T-cell (primary cell): ENCODE measurements around the gene SPOCD1. TPM values are rescaled to one million over a fixed set of nuclear protein-coding genes. Genes with fewer than 3 reads are reported as not detected.

Source experiments
- ATAC-seq, 4 experiments: fragments of 200-7000 bp in 3 of 4; fragments of 150-1000 bp in 1 of 4; cut with Tn5 transposase; replicated peaks in 1 of 4; 1 replicate in 3 of 4; 2 replicates in 1 of 4; pipeline ENCODE4 v1.10.0; 2021; ENCODE audit warnings: moderate library complexity in 3 of 4, mild to moderate bottlenecking in 2 of 4, moderate number of reproducible peaks in 1 of 4
- CTCF ChIA-PET, 2 donors: fragments of 300-600 bp; sonication (Branson Sonifier 250); formaldehyde crosslinking; loops; one replicate each; lab custom pipeline; 2022; ENCODE audit warnings: antibody characterized with exemption in 2 of 2; lab: Charles Lee
- POLR2A ChIA-PET, 2 donors: fragments of 300-600 bp; sonication (Branson Sonifier 250); formaldehyde crosslinking; loops; one replicate each; lab custom pipeline; 2022; ENCODE audit warnings: antibody characterized with exemption in 2 of 2; lab: Charles Lee
- DNase-seq, 35 experiments: peaks; one replicate each; pipeline versions ENCODE4 v3.0.0 to v3.0.0-alpha.2; 2013 to 2023
- H3K27ac ChIP-seq: one replicate; pipeline ENCODE4 v1.5.1; 2013; ENCODE audit warnings: low read length
- H3K27me3 ChIP-seq, 2 experiments: replicated peaks in 1 of 2; 1 replicate in 1 of 2; 2 replicates in 1 of 2; pipeline versions ENCODE4 v1.6.1 to v1.7.0; 2013; ENCODE audit warnings: low read length in 1 of 2, mixed read lengths in 1 of 2; ENCODE audit not compliant: control insufficient read depth in 2 of 2, insufficient read depth in 2 of 2; ENCODE audit errors: extremely low read depth in 1 of 2
- H3K36me3 ChIP-seq, 2 donors: 1 replicate in 1 of 2; 2 replicates in 1 of 2; pipeline versions ENCODE4 v1.6.1 to v1.7.0; 2013; ENCODE audit warnings: low read length in 1 of 2; ENCODE audit not compliant: control insufficient read depth in 2 of 2, insufficient read depth in 1 of 2; ENCODE audit errors: extremely low read depth in 1 of 2
- H3K4me1 ChIP-seq, 2 experiments: 1 replicate in 1 of 2; 2 replicates in 1 of 2; pipeline versions ENCODE4 v1.6.1 to v1.7.0; 2013; ENCODE audit warnings: low read length in 2 of 2, mixed read lengths in 1 of 2; ENCODE audit not compliant: insufficient read depth in 2 of 2, control insufficient read depth in 1 of 2; ENCODE audit errors: extremely low read depth in 1 of 2
- H3K4me3 ChIP-seq, 2 donors: 1 replicate in 1 of 2; 2 replicates in 1 of 2; pipeline versions ENCODE4 v1.5.1 to v1.7.0; 2013; ENCODE audit warnings: mild to moderate bottlenecking in 2 of 2, low read length in 1 of 2, moderate library complexity in 1 of 2; ENCODE audit not compliant: control insufficient read depth in 1 of 2; ENCODE audit errors: extremely low read depth in 1 of 2
- H3K9me3 ChIP-seq: 2 replicates; pipeline ENCODE4 v1.7.0; 2013
- H3K27ac Mint-ChIP-seq, 2 donors: one replicate each; pipeline ENCODE4 v1.8.0; 2020 to 2021; ENCODE audit warnings: mild to moderate bottlenecking in 2 of 2, mixed read lengths in 2 of 2
- H3K27me3 Mint-ChIP-seq, 2 donors: one replicate each; pipeline ENCODE4 v1.8.0; 2021 to 2022; ENCODE audit warnings: mixed read lengths in 2 of 2
- H3K36me3 Mint-ChIP-seq: one replicate; pipeline ENCODE4 v1.8.0; 2021; ENCODE audit warnings: mixed read lengths
- H3K4me1 Mint-ChIP-seq, 3 donors: one replicate each; pipeline ENCODE4 v1.8.0; 2020 to 2022; ENCODE audit warnings: mixed read lengths in 3 of 3, mild to moderate bottlenecking in 1 of 3
- H3K4me3 Mint-ChIP-seq, 3 donors: one replicate each; pipeline ENCODE4 v1.8.0; 2020 to 2022; ENCODE audit warnings: mild to moderate bottlenecking in 3 of 3, mixed read lengths in 3 of 3, moderate library complexity in 3 of 3
- H3K9me3 Mint-ChIP-seq, 3 donors: one replicate each; pipeline ENCODE4 v1.8.0; 2020 to 2022; ENCODE audit warnings: mixed read lengths in 3 of 3
- WGBS: methylation state at CpG from one replicate; pipeline ENCODE4 v1.1.5; 2013; ENCODE audit warnings: missing lambda C conversion rate; ENCODE audit not compliant: insufficient coverage; 5-methylcytosine and 5-hydroxymethylcytosine counted together
- total RNA-seq, 35 experiments: library from RNA in 6 of 35; stranded (reverse) in 6 of 35; fragments of 120-200 nt in 1 of 35; gene quantifications; one replicate each; pipeline versions ENCODE4 v1.2.1 to v1.2.4 and lab custom pipeline; 2013 to 2026

Gene SPOCD1
- total RNA-seq, 5 donors from 2014 or later (not counting 1 experiment from before 2014, with no cell fraction given), result not detected

DNA sequence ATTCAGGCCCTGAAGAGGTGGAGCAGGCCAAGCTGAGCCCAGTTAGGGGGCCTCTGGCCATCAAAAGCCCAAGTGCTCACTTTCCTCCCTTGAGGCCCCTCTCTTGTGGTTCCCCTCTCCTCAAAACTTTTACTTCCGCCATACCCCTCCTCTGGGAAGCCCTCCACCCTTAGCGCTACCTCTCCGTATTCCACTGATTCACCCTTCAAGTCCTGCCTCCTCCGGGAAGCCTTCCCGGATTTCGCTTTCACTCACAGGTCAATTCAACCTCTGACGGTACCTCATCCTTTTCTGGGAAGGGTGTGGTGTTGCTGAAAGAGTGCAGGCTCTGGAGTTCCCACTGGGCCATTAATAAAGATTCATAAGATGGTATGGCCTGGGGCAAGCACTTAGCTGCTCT lies 19.1 kb downstream of the SPOCD1 start:
- DNase-seq, result no peak
- Histone ChIP-seq H3K4me3 (no peak overlapping the region), H3K36me3 (no peaks in the 10 kb centered on the region), H3K9me3 (no peaks in the 10 kb centered on the region), H3K27ac (no peak overlapping the region), H3K27me3 (peaks cover 0 to 43% of the 10 kb centered on the region in 2 experiments), H3K4me1 (no peaks in the 10 kb centered on the region)
- Mint-ChIP-seq H3K9me3 (no peaks in the 10 kb centered on the region), H3K4me3 (no peak overlapping the region), H3K36me3 (no peaks in the 10 kb centered on the region), H3K27me3 (peaks cover 4 to 18% of the 10 kb centered on the region in 2 donors), H3K27ac (no peak overlapping the region), H3K4me1 (no peaks in the 10 kb centered on the region)
- ATAC-seq, result no peak
- WGBS, result no CpG with 5 or more reads among the region's 7 CpGs
- ChIA-PET POLR2A (no interaction called here), CTCF (interaction anchor here in 1 of 2 donors (0.6 kb wide), 1 partner anchor 847 kb away, joined by 4 read pairs; no protein-coding TSS in a partner anchor)

DNA sequence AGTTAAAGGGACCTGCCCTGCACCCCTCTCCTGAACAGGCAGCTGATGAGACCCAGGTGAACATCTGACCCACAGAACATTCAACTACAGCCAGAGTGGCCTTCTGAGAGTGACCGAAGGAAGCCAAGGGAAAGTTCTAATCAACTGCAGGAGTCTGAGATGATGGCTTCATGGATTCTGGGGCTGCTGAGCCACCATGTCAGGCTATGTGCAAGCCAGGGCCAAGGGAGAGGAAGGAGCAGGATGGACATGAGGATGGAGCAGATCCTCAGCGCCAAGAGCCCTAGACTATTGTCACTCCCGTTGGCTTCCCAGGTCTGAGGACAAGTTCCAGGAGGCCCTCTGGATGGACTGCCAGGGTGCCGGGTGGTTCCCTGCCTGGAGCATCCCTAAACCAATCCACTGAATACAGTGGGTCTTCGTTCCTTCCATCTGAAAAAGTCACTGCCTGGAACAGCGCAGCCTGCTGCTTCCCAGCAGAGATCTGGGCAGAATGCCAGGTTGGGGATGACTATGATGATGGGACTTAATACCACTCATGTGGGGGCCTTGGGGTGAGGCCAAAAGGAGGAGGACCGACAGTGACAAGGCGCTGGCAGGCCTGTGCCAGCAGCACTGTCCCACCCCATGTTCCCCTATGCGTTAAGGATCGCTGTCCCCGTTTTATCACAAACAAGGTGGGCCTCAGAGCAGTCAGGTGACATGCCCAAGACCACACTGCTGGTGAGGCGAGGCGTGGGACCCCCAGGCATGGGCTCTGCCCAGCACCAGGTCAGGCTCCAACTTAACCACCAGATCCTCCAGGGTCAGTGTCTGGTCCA lies 19.8 kb downstream of the SPOCD1 start:
- whole genome bisulfite sequencing, result 92% methylated on average over 6 of the region's 13 CpGs
- H3K36me3 ChIP-seq, result no peaks in the 10 kb centered on the region
- DNase-seq, result no peak
- no peaks in the 10 kb centered on the region for H3K4me1 ChIP-seq
- no peak overlapping the region for H3K27ac ChIP-seq
- Mint-ChIP-seq H3K36me3 (no peaks in the 10 kb centered on the region), H3K27me3 (peaks cover 4 to 18% of the 10 kb centered on the region in 2 donors), H3K4me3 (no peak overlapping the region), H3K9me3 (no peaks in the 10 kb centered on the region), H3K27ac (no peak overlapping the region), H3K4me1 (no peaks in the 10 kb centered on the region)
- CTCF ChIA-PET, result no interaction called here
- no peaks in the 10 kb centered on the region for H3K9me3 ChIP-seq
- ATAC-seq, result no peak
- no peak overlapping the region for H3K4me3 ChIP-seq
- peaks cover 0 to 47% of the 10 kb centered on the region in 2 experiments for H3K27me3 ChIP-seq
- POLR2A ChIA-PET, result no interaction called here

DNA sequence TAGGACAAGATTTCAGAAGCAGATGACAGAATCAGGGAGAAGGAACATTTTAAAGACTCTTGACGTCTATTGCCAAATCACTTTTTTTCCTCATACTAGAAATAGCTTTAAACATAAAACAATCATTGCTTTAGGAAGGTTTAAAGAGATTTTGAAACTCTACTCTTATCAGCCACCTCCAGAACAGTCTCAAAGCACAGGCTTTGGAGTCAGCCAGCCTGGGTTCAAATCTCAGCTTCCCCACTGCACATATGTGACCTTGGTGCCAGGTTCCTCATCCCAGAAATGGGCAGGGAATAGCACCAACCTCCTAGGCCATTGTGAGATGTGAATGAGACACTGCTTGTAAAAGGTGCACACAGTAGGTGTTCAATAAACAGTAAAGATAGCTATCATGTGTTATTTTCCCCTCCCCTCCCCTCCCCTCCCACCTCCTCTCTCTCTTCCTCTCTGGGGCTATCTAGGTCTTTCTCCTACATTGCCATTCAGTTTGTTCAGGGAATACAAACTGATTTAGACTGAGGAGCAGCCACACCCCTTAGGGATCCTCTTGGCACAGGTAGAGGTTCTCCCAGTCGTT lies 20.6 kb downstream of the SPOCD1 start:
- POLR2A ChIA-PET, result no interaction called here
- Histone ChIP-seq H3K9me3 (no peaks in the 10 kb centered on the region), H3K36me3 (no peaks in the 10 kb centered on the region), H3K27me3 (peaks cover 0 to 45% of the 10 kb centered on the region in 2 experiments), H3K4me3 (no peak overlapping the region), H3K4me1 (no peaks in the 10 kb centered on the region), H3K27ac (no peak overlapping the region)
- ATAC-seq, result no peak
- 63% methylated on average over 1 of the region's 2 CpGs for WGBS
- CTCF ChIA-PET, result interaction anchor here in 1 of 2 donors (0.7 kb wide), 1 partner anchor 611 kb away, joined by 5 read pairs; no protein-coding TSS in a partner anchor
- peaks cover 4 to 14% of the 10 kb centered on the region in 2 donors for H3K27me3 Mint-ChIP-seq
- H3K4me3 Mint-ChIP-seq, result no peak overlapping the region
- H3K4me1 Mint-ChIP-seq, result no peaks in the 10 kb centered on the region
- DNase-seq, result no peak
- no peaks in the 10 kb centered on the region for H3K9me3 Mint-ChIP-seq
- H3K27ac Mint-ChIP-seq, result no peak overlapping the region
- no peaks in the 10 kb centered on the region for H3K36me3 Mint-ChIP-seq

DNA sequence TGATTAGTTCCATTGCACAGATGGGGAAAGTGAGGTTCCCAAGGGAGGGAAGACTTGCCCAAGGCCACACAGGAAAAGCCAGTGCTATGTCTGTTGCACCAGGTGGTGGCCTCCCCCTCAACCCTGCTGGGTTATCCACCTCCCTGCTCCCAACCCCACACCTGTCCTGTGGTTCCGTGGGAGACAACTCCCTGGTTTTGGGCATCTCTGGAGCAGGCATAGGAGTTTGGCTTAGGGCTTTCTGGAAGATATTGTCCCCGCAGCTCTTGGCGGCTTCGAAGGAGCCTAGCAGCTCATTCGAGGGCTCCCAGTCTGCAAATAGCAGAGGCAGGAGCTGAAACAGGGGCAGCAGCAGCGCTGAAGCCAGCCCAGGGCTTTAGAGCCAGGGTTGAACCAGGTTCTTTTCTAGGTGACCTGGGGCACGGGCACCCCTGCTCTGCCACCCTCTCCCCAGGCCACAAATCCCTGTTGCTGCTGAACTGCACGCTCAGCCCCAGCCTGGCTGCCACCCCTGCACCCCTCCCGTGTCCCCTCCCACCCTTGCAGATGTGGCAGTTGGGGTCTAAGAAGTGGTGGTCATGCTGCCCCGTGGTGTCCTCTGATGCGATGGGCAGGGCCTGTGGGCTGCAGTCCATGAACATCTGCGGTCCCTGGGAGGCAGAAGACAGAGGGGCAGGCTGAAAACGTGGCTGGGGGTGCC lies 22.1 kb downstream of the SPOCD1 start:
- ChIA-PET POLR2A (no interaction called here), CTCF (no interaction called here)
- Histone ChIP-seq H3K4me1 (peaks cover 0 to 9% of the 10 kb centered on the region in 2 experiments), H3K36me3 (no peaks in the 10 kb centered on the region), H3K9me3 (no peaks in the 10 kb centered on the region), H3K27me3 (peaks cover 0 to 33% of the 10 kb centered on the region in 2 experiments), H3K4me3 (no peak overlapping the region), H3K27ac (no peak overlapping the region)
- no peak for ATAC-seq
- H3K9me3 Mint-ChIP-seq, result no peaks in the 10 kb centered on the region
- 85% methylated on average over 5 of the region's 13 CpGs for WGBS
- no peaks in the 10 kb centered on the region for H3K36me3 Mint-ChIP-seq
- no peak overlapping the region for H3K27ac Mint-ChIP-seq
- peaks cover 5 to 10% (median 7%) of the 10 kb centered on the region in 3 donors for H3K4me1 Mint-ChIP-seq
- H3K4me3 Mint-ChIP-seq, result no peak overlapping the region
- H3K27me3 Mint-ChIP-seq, result peaks cover 4 to 14% of the 10 kb centered on the region in 2 donors
- DNase-seq, result peak in 1 of 35 experiments; percentile 8

DNA sequence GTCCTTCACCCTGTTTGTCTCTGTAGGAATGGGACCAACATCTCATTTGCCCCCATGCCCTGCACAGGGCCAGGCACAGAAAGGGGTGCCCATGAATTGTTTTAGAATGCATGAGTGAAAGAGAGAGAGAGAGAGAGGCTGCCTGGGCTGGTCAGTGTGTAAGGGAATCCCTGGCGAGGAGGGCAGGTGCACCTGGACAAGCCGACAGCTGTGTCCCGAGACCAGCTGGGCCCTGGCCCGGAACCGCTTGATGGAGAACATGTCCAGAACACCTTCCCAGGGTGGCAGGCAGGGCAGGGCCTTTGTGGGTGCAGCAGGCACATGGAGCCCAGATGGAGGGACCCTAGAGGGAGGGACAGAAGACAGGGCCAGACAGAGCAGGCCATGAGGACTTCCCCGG lies 22.7 kb downstream of the SPOCD1 start:
- H3K4me3 Mint-ChIP-seq, result no peak overlapping the region
- POLR2A ChIA-PET, result no interaction called here

DNA sequence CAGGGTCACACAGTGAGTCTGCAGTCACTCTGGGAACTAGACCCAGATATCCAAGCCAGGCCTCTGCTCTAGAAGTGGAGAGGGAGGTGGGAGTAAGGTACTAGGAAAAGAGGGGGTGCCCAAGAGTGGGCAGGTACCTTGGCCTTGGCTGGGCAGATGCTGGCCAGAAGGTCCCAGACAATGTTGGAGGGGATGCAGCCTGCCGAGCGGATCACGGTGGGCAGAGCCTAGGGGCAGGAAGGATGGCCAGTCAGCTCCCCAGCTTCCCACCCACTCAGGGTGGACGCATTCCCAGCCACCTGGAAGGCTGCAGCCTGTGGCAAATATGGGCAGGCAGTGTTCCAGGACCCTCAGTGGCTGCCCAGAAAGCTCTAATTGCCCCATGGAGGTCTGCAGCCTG lies 23.3 kb downstream of the SPOCD1 start:
- Histone ChIP-seq H3K9me3 (no peaks in the 10 kb centered on the region), H3K4me3 (no peak overlapping the region), H3K36me3 (no peaks in the 10 kb centered on the region), H3K4me1 (peaks cover 0 to 20% of the 10 kb centered on the region in 2 experiments), H3K27me3 (peaks cover 0 to 21% of the 10 kb centered on the region in 2 experiments), H3K27ac (no peak overlapping the region)
- Mint-ChIP-seq H3K27ac (no peak overlapping the region), H3K36me3 (no peaks in the 10 kb centered on the region), H3K4me1 (peaks cover 12 to 18% (median 14%) of the 10 kb centered on the region in 3 donors), H3K27me3 (peaks cover 0 to 10% of the 10 kb centered on the region in 2 donors), H3K9me3 (no peaks in the 10 kb centered on the region), H3K4me3 (no peak overlapping the region)
- ATAC-seq (no peak), DNase-seq (no peak)
- ChIA-PET POLR2A (no interaction called here), CTCF (interaction anchor here in 1 of 2 donors (0.5 kb wide), 1 partner anchor 31 kb away, joined by 3 read pairs; no protein-coding TSS in a partner anchor)
- WGBS, result 79% methylated on average over 4 of the region's 4 CpGs

More for the DNA sequence above, 22.7 kb downstream of the SPOCD1 start:
- ATAC-seq (no peak), DNase-seq (no peak)
- Mint-ChIP-seq H3K27me3 (peaks cover 3 to 14% of the 10 kb centered on the region in 2 donors), H3K27ac (no peak overlapping the region), H3K36me3 (no peaks in the 10 kb centered on the region), H3K9me3 (no peaks in the 10 kb centered on the region), H3K4me1 (peaks cover 6 to 13% (median 9%) of the 10 kb centered on the region in 3 donors)
- Histone ChIP-seq H3K9me3 (no peaks in the 10 kb centered on the region), H3K4me3 (no peak overlapping the region), H3K27me3 (peaks cover 0 to 26% of the 10 kb centered on the region in 2 experiments), H3K36me3 (no peaks in the 10 kb centered on the region), H3K4me1 (peaks cover 0 to 14% of the 10 kb centered on the region in 2 experiments), H3K27ac (no peak overlapping the region)
- 92% methylated on average over 5 of the region's 6 CpGs for WGBS
- CTCF ChIA-PET, result no interaction called here
